DMS114 treated with DMSO at 0.1 percent for 48 hours (cell line): ENCODE measurements around the gene CAND2.

Source experiments
- DNase-seq: peaks from one replicate; lab custom pipeline; 2025; ENCODE audit not compliant: unreplicated experiment; lab: John Stamatoyannopoulos, UW

The CAND2 gene

GRCh38 chr3:12882336-12883310 lies 86.1 kb downstream of the CAND2 start:
- DNase-seq = no peak

- no peak for DNase-seq
Measured at GRCh38 chr3:12884186-12884680, 87.8 kb downstream of the CAND2 start.
